Retinal pigment epithelial cell (primary cell): ENCODE results near the gene ARG2.
A peak's percentile ranks its signal among the peaks of the same experiment; 100 is the strongest.

Experiments
- DNase-seq: peaks from one replicate; pipeline ENCODE4 v3.0.0-alpha.2; 2010; ENCODE audit warnings: low read depth
- H3K4me3 ChIP-seq: 2 replicates; pipeline ENCODE4 v1.5.1; 2011; ENCODE audit warnings: mild to moderate bottlenecking, low read length, control low read depth, moderate library complexity
- CTCF ChIP-seq: conservative IDR thresholded peaks from 2 replicates; pipeline ENCODE4 v1.5.1; 2011; ENCODE audit warnings: low read depth, low read length, control low read depth, inconsistent platforms

Gene ARG2

GRCh38 chr14:67673451-67673850, 53.7 kb downstream of the ARG2 start:
- H3K4me3 ChIP-seq = peak overlapping the region; percentile 70
- TF ChIP-seq CTCF = no peak
- no peak for DNase-seq

DNA sequence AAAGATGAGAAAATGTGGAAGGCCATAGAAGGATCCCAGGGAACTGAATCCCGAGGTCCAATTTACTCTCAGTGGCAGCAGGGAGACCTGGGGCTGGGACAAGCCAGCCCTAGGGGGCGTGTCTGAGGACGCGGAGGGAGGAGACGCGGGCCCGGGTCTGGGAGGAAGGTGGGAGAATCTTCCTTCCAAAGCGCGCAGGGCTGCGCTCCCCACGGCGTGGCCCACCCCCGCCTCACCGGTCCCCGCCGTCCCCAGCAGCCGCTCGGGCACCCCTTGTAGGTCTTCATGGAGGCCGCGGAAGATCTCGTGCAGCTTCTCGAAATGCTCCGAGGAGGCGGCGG, 54.4 kb downstream of the ARG2 start:
- TF ChIP-seq CTCF = peak; percentile 34
- no peak for DNase-seq
- peak overlapping the region; percentile 70 for H3K4me3 ChIP-seq

GRCh38 chr14:67674480-67675218, 54.9 kb downstream of the ARG2 start, which contains the start of gene VTI1B:
Gene VTI1B, minus strand, starts transcription at chr14:67674632. Its CDS starts 143 bp downstream, at chr14:67674489.
- TF ChIP-seq CTCF = peak; percentile 34
- peak within 1 kb of the TSS; percentile 70 for H3K4me3 ChIP-seq
- no peak for DNase-seq

DNA sequence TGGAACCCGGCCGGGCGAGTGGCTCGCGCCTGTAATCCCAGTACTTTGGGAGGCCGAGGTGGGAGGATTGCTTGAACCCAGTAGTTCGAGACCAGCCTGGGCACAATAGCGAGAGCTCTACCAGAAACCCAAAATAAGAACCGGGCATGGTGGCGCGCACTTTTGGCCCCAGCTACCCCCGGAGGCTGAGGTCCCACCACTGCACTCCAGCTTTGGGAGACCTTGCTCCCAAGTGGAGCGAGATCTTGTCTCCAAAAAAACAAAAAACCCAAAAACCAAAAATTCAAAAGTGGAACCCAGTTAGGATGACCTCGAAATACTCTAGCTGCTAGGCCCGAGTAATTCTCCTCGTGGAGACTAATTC, 55.5 kb downstream of the ARG2 start:
- TF ChIP-seq CTCF = no peak
- H3K4me3 ChIP-seq = peak overlapping the region; percentile 70
- DNase-seq = no peak

DNA sequence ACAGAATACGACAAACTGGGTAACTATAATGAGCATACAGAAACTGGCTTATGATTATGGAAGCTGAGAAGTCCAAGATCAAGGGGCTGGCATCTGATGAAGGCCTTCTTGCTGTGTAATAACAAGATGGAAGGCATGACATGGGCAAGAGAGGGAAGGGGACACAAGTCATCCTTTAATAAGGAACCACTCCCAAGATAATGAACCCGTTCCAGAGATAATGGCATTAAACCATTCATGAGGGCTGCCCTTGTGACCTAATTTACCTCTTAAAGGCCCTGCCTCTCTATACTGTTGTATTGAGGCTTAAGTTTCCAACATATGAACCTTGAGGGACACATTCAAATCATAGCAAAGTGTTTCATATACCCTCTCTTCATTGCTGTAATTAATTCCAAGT, 59.3 kb downstream of the ARG2 start:
- H3K4me3 ChIP-seq = no peak overlapping the region
- TF ChIP-seq CTCF = no peak
- DNase-seq = no peak

DNA sequence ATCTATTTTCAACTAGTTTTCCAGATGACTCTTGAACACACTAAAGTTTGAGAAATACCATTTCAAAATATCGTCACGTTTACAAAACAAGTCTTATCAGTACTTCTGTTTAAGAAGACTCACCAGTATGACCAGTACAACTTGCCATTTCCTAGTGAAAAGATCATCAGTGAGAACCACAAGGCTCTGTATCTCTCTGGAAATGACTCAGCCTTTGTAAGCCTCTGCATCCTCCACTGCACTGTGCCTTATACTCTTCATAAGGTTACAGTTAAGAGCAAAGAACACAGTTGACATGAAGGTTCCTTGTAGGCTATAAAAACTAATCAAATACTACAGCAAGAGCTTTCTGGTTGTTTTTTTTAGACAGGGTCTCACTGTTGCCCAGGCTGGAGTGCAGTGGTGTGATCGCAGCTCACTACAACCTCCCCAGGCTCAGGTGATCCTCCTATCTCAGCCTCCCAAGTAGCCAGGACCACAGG, 60.4 kb downstream of the ARG2 start:
- no peak for DNase-seq
- no peak for TF ChIP-seq CTCF
- no peak overlapping the region for H3K4me3 ChIP-seq

DNA sequence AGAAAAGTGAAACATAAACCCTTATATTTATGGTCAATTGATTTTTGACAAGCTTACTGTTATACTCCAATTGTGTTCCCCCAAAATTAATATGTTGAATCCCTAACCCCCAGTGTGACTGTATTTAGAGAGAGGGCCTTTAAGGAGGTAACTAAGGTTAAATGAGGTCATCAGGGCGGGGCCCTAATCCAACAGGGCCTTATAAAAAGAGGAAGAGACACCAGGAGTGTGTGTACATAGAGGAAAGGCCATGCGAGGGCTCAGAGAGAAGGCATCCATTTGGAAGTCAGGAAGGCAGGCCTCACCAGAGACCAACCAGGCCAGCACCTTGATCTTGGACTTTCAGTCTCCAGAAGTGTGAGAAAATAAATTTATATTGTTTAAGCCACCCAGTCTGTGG, 61.2 kb downstream of the ARG2 start:
- H3K4me3 ChIP-seq = no peak overlapping the region
- no peak for DNase-seq
- no peak for TF ChIP-seq CTCF
